Liver (tissue), 9 donors: Measurements from ENCODE around the gene PEX11A. TPM values are rescaled to one million over a fixed set of nuclear protein-coding genes. Genes with fewer than 3 reads are reported as not detected.

Experiments
- DNase-seq: peaks from one replicate; pipeline ENCODE4 v3.0.0-alpha.2; 2017; ENCODE audit warnings: low spot score
- H3K27ac ChIP-seq, 2 donors: one replicate each; pipeline ENCODE4 v1.7.0; 2013; ENCODE audit warnings: inconsistent platforms in 2 of 2, low read length in 2 of 2, control low read depth in 1 of 2, low read depth in 1 of 2, mild to moderate bottlenecking in 1 of 2
- H3K27me3 ChIP-seq, 4 donors: one replicate each; pipeline versions ENCODE4 v1.6.1 to v1.7.0; 2013; ENCODE audit warnings: low read length in 3 of 4, inconsistent platforms in 1 of 4, mild to moderate bottlenecking in 1 of 4, moderate library complexity in 1 of 4; ENCODE audit not compliant: control insufficient read depth in 4 of 4, insufficient read depth in 4 of 4
- H3K36me3 ChIP-seq, 4 donors: one replicate each; pipeline versions ENCODE4 v1.6.1 to v1.7.0; 2013; ENCODE audit warnings: low read length in 3 of 4, mild to moderate bottlenecking in 3 of 4, low read depth in 1 of 4, moderate library complexity in 1 of 4; ENCODE audit not compliant: control insufficient read depth in 4 of 4, insufficient read depth in 3 of 4
- H3K4me1 ChIP-seq, 4 donors: one replicate each; pipeline versions ENCODE4 v1.6.1 to v1.7.0; 2013; ENCODE audit warnings: low read length in 3 of 4, mild to moderate bottlenecking in 3 of 4, moderate library complexity in 1 of 4; ENCODE audit not compliant: control insufficient read depth in 4 of 4, insufficient read depth in 4 of 4
- H3K4me3 ChIP-seq, 3 donors: one replicate each; pipeline versions ENCODE4 v1.6.1 to v1.7.0; 2013; ENCODE audit warnings: low read length in 3 of 3, control low read depth in 1 of 3, low read depth in 1 of 3, mild to moderate bottlenecking in 1 of 3
- H3K9ac ChIP-seq, 2 donors: one replicate each; pipeline ENCODE4 v1.7.0; 2013; ENCODE audit warnings: low read length in 2 of 2, mild to moderate bottlenecking in 2 of 2, moderate library complexity in 2 of 2, control low read depth in 1 of 2, low read depth in 1 of 2
- H3K9me3 ChIP-seq, 4 donors: one replicate each; pipeline versions ENCODE4 v1.6.1 to v1.7.0; 2013; ENCODE audit warnings: low read length in 3 of 4; ENCODE audit not compliant: control insufficient read depth in 4 of 4
- ATF3 ChIP-seq: IDR thresholded peaks from 2 replicates; pipeline ENCODE4 v1.6.1; 2016; ENCODE audit warnings: antibody characterized with exemption
- CTCF ChIP-seq: fragments of 150-350 bp; IDR thresholded peaks from 2 replicates; pipeline ENCODE4 v1.5.1; 2017; ENCODE audit warnings: improper control_type of control experiment, low read depth, low read length; ENCODE audit not compliant: missing input control
- EGR1 ChIP-seq, 2 donors: IDR thresholded peaks; 2 replicates each; pipeline ENCODE4 v1.6.1; 2016 to 2018; ENCODE audit warnings: antibody characterized with exemption in 2 of 2, low read depth in 2 of 2
- FOXA1 ChIP-seq: IDR thresholded peaks from 2 replicates; pipeline ENCODE4 v1.6.1; 2016; ENCODE audit warnings: antibody characterized with exemption
- FOXA2 ChIP-seq: IDR thresholded peaks from 2 replicates; pipeline ENCODE4 v1.6.1; 2016; ENCODE audit warnings: antibody characterized with exemption
- GABPA ChIP-seq, 2 donors: IDR thresholded peaks in 1 of 2; conservative IDR thresholded peaks in 1 of 2; 2 replicates each; pipeline ENCODE4 v1.6.1; 2016; ENCODE audit warnings: antibody characterized with exemption in 2 of 2, mild to moderate bottlenecking in 1 of 2, moderate library complexity in 1 of 2
- HNF4A ChIP-seq, 2 donors: conservative IDR thresholded peaks; 2 replicates each; pipeline ENCODE4 v1.6.1; 2016; ENCODE audit warnings: antibody characterized with exemption in 2 of 2, mild to moderate bottlenecking in 2 of 2
- HNF4G ChIP-seq: IDR thresholded peaks from 2 replicates; pipeline ENCODE4 v1.6.1; 2016; ENCODE audit warnings: antibody characterized with exemption
- JUND ChIP-seq, 2 donors: IDR thresholded peaks; 2 replicates each; pipeline ENCODE4 v1.6.1; 2016; ENCODE audit warnings: antibody characterized with exemption in 2 of 2
- MAX ChIP-seq: IDR thresholded peaks from 2 replicates; pipeline ENCODE4 v1.6.1; 2016; ENCODE audit warnings: antibody characterized with exemption
- NR2F2 ChIP-seq: IDR thresholded peaks from 2 replicates; pipeline ENCODE4 v1.6.1; 2016; ENCODE audit warnings: antibody characterized with exemption
- RAD21 ChIP-seq, 2 donors: IDR thresholded peaks; 2 replicates each; pipeline ENCODE4 v1.6.1; 2016; ENCODE audit warnings: antibody characterized with exemption in 2 of 2, mild to moderate bottlenecking in 2 of 2
- REST ChIP-seq: IDR thresholded peaks from 2 replicates; pipeline ENCODE4 v1.6.1; 2016; ENCODE audit warnings: antibody characterized with exemption, mild to moderate bottlenecking
- RXRA ChIP-seq, 2 donors: IDR thresholded peaks; 2 replicates each; pipeline ENCODE4 v1.6.1; 2017 to 2018; ENCODE audit warnings: antibody characterized with exemption in 2 of 2, mild to moderate bottlenecking in 1 of 2
- SP1 ChIP-seq: IDR thresholded peaks from 2 replicates; pipeline ENCODE4 v1.6.1; 2018; ENCODE audit warnings: antibody characterized with exemption, mild to moderate bottlenecking
- TAF1 ChIP-seq: conservative IDR thresholded peaks from 2 replicates; pipeline ENCODE4 v1.6.1; 2016; ENCODE audit warnings: antibody characterized with exemption, mild to moderate bottlenecking
- YY1 ChIP-seq: IDR thresholded peaks from 2 replicates; pipeline ENCODE4 v1.6.1; 2016; ENCODE audit warnings: antibody characterized with exemption, mild to moderate bottlenecking
- ZBTB33 ChIP-seq: IDR thresholded peaks from 2 replicates; pipeline ENCODE4 v1.6.1; 2016; ENCODE audit warnings: antibody characterized with exemption
- WGBS: extraction: QIAGEN DNeasy Blood & Tissue Kit; methylation state at CpG from one replicate; pipeline ENCODE4 v1.1.7; 2013; 5-methylcytosine and 5-hydroxymethylcytosine counted together
- polyA plus RNA-seq, 2 donors: library from polyadenylated mRNA; stranded (reverse) in 1 of 2; unstranded in 1 of 2; fragments of 200-250 nt in 1 of 2; fragments of >200 nt in 1 of 2; fragmentation: Nextera tagmentation in 1 of 2; extraction: Ambion mirVana in 1 of 2; gene quantifications; one replicate each; pipeline versions ENCODE4 v1.2.1 to v1.2.3, GENCODE V29; 2013 to 2015
- total RNA-seq, 2 donors: library from RNA; depleted of rRNA; stranded (reverse); fragments of >200 nt; gene quantifications; one replicate each; pipeline ENCODE4 v1.2.3, GENCODE V29; 2014
- donor health status: healthy.
- donor health status: healthy.
- donor health status: healthy.
- donor health status: healthy.
- donor health status: healthy.

Gene PEX11A
- total and polyA plus RNA-seq, 4 donors: 6.6 to 47.9 (median 24.3) TPM

- WGBS: 77% methylated on average over 3 of the region's 3 CpGs
- DNase-seq: no peak
- H3K27me3 ChIP-seq: no peaks in the 10 kb centered on the region
- H3K4me3 ChIP-seq: no peak overlapping the region
- peaks cover 0 to 1% (median 0%) of the 10 kb centered on the region in 4 donors for H3K9me3 ChIP-seq
- H3K9ac ChIP-seq: no peak overlapping the region
- no peaks in the 10 kb centered on the region for H3K36me3 ChIP-seq
- no peaks in the 10 kb centered on the region for H3K4me1 ChIP-seq
- TF ChIP-seq YY1 (no peak), SP1 (no peak), GABPA (IDR thresholded peaks at IDR 0.05 in 1 of 2, conservative IDR thresholded peaks at IDR 0.05 in 1 of 2) (no peak), MAX (no peak), REST (no peak), TAF1 (no peak), HNF4G (no peak), HNF4A (conservative IDR thresholded peaks at IDR 0.05) (no peak), NR2F2 (no peak)
- no peak overlapping the region for H3K27ac ChIP-seq
Measured at GRCh38 chr15:89723031-89723430, 32.5 kb upstream of the PEX11A start.

- WGBS: 89% methylated on average over 2 of the region's 2 CpGs
- Histone ChIP-seq H3K4me3 (no peak overlapping the region), H3K4me1 (no peaks in the 10 kb centered on the region), H3K9ac (no peak overlapping the region), H3K27ac (no peak overlapping the region), H3K9me3 (peaks cover 0 to 5% (median 2%) of the 10 kb centered on the region in 4 donors), H3K36me3 (no peaks in the 10 kb centered on the region), H3K27me3 (no peaks in the 10 kb centered on the region)
- TF ChIP-seq HNF4A (conservative IDR thresholded peaks at IDR 0.05) (no peak), SP1 (no peak), ZBTB33 (no peak), RAD21 (IDR thresholded peaks at IDR 0.05) (no peak), GABPA (IDR thresholded peaks at IDR 0.05 in 1 of 2, conservative IDR thresholded peaks at IDR 0.05 in 1 of 2) (no peak), MAX (no peak), YY1 (no peak), EGR1 (IDR thresholded peaks at IDR 0.05; ENCODE audit: low read depth in 2 of 2) (no peak), FOXA1 (no peak), TAF1 (no peak), CTCF (no peak), FOXA2 (no peak), HNF4G (no peak), RXRA (IDR thresholded peaks at IDR 0.05) (no peak), ATF3 (no peak), NR2F2 (no peak), REST (no peak), JUND (IDR thresholded peaks at IDR 0.05) (no peak)
- DNase-seq: no peak
Measured at GRCh38 chr15:89714775-89715174, 24.2 kb upstream of the PEX11A start.
